HEK293 (cell line): Measurements from ENCODE around the gene AKR7A2.

Experiments
- CTCF ChIA-PET: fragments of 350-600 bp; formaldehyde crosslinking; extraction: SDS; loops from one replicate; lab custom pipeline; 2021; ENCODE audit warnings: antibody characterized with exemption; lab: Yijun Ruan, JAX
- POLR2A ChIA-PET: fragments of 300-600 bp; formaldehyde crosslinking; extraction: SDS; loops from one replicate; lab custom pipeline; 2020; ENCODE audit warnings: antibody characterized with exemption, inconsistent platforms; lab: Yijun Ruan, JAX
- H3K27ac ChIP-seq: fragments of 200-500 bp; sonication (Bioruptor generic); 2 replicates; pipeline ENCODE4 v1.5.1; 2014; ENCODE audit warnings: low read depth, low read length, control low read depth, inconsistent platforms; ENCODE audit errors: extremely low read depth
- H3K36me3 ChIP-seq, 2 experiments: fragments of 200-500 bp in 1 of 2; sonication (Bioruptor generic) in 1 of 2; 1 replicate in 1 of 2; 2 replicates in 1 of 2; pipeline ENCODE4 v1.5.1; 2014 to 2017; ENCODE audit warnings: inconsistent platforms in 2 of 2, low read length in 2 of 2; ENCODE audit not compliant: control insufficient read depth in 2 of 2, insufficient read depth in 1 of 2
- H3K4me1 ChIP-seq: fragments of 200-500 bp; sonication (Bioruptor generic); 2 replicates; pipeline ENCODE4 v1.5.1; 2014; ENCODE audit warnings: mild to moderate bottlenecking, low read length, inconsistent platforms; ENCODE audit not compliant: control insufficient read depth, insufficient read depth
- H3K4me3 ChIP-seq: 2 replicates; pipeline ENCODE4 v1.5.1; 2011; ENCODE audit warnings: low read depth, mild to moderate bottlenecking, control low read depth, low read length, moderate library complexity
- H3K9me3 ChIP-seq: fragments of 200-500 bp; sonication (Bioruptor generic); 2 replicates; pipeline ENCODE4 v1.5.1; 2014; ENCODE audit warnings: low read depth, low read length, inconsistent platforms; ENCODE audit not compliant: control insufficient read depth, insufficient read depth
- GLIS2 ChIP-seq: fragments of 450-650 bp; formaldehyde crosslinking; IDR thresholded peaks from 2 replicates; pipeline ENCODE4 v1.5.1; 2016; ENCODE audit warnings: missing biosample characterization, missing genetic modification characterization
- SALL2 ChIP-seq: fragments of 450-650 bp; formaldehyde crosslinking; IDR thresholded peaks from 2 replicates; pipeline ENCODE4 v1.5.0; 2017; ENCODE audit warnings: missing biosample characterization, mild to moderate bottlenecking, missing genetic modification characterization, borderline replicate concordance
- SP2 ChIP-seq: fragments of 450-650 bp; formaldehyde crosslinking; IDR thresholded peaks from 2 replicates; pipeline ENCODE4 v1.5.1; 2016; ENCODE audit warnings: missing biosample characterization, missing genetic modification characterization
- ZNF175 ChIP-seq: fragments of 450-650 bp; formaldehyde crosslinking; IDR thresholded peaks from 2 replicates; pipeline ENCODE4 v1.5.1; 2016; ENCODE audit warnings: missing biosample characterization, missing genetic modification characterization
- ZNF24 ChIP-seq: fragments of 450-650 bp; formaldehyde crosslinking; IDR thresholded peaks from 2 replicates; pipeline ENCODE4 v1.5.1; 2016; ENCODE audit warnings: missing biosample characterization, missing genetic modification characterization
- ZNF37A ChIP-seq: fragments of 450-650 bp; IDR thresholded peaks from 2 replicates; pipeline ENCODE4 v1.5.1; 2018; ENCODE audit warnings: missing biosample characterization, missing genetic modification characterization
- ZNF518A ChIP-seq: fragments of 450-650 bp; formaldehyde crosslinking; conservative IDR thresholded peaks from 2 replicates; pipeline ENCODE4 v1.5.1; 2016; ENCODE audit warnings: low read depth, missing biosample characterization, missing genetic modification characterization
- ZNF529 ChIP-seq: fragments of 450-650 bp; formaldehyde crosslinking; IDR thresholded peaks from 2 replicates; pipeline ENCODE4 v1.5.1; 2017; ENCODE audit warnings: missing genetic modification characterization, missing biosample characterization; ENCODE audit not compliant: insufficient replicate concordance
- ZNF639 ChIP-seq: fragments of 450-650 bp; formaldehyde crosslinking; IDR thresholded peaks from 2 replicates; pipeline ENCODE4 v1.5.1; 2016; ENCODE audit warnings: missing biosample characterization, missing genetic modification characterization
- ZNF670 ChIP-seq: fragments of 450-650 bp; formaldehyde crosslinking; IDR thresholded peaks from 2 replicates; pipeline ENCODE4 v1.5.1; 2016; ENCODE audit warnings: missing biosample characterization, missing genetic modification characterization, low read depth
- ZNF768 ChIP-seq: fragments of 450-650 bp; formaldehyde crosslinking; IDR thresholded peaks from 2 replicates; pipeline ENCODE4 v1.5.1; 2018; ENCODE audit warnings: missing biosample characterization, mild to moderate bottlenecking, missing genetic modification characterization

AKR7A2 gene

GRCh38 chr1:19255288-19255687, 56.7 kb downstream of the AKR7A2 start:
- H3K36me3 ChIP-seq, result peaks cover 6 to 72% of the 10 kb centered on the region in 2 experiments; a peak in 2 of 3 replicates
- CTCF ChIA-PET, result no interaction called here
- TF ChIP-seq GLIS2 (tag by site-specific recombination) (no peak), SALL2 (tag by site-specific recombination) (no peak), SP2 (tag by site-specific recombination) (no peak)
- POLR2A ChIA-PET, result interaction anchor here (1.0 kb wide), 1 partner anchor 38 kb away, joined by 3 read pairs; no protein-coding TSS in a partner anchor
- no peaks in the 10 kb centered on the region for H3K9me3 ChIP-seq
- no peak overlapping the region for H3K4me3 ChIP-seq
- no peaks in the 10 kb centered on the region for H3K4me1 ChIP-seq
- H3K27ac ChIP-seq, result no peak overlapping the region

GRCh38 chr1:19254416-19254815, 57.5 kb downstream of the AKR7A2 start:
- H3K36me3 ChIP-seq, result peaks cover 5 to 65% of the 10 kb centered on the region in 2 experiments; a peak in 2 of 3 replicates
- CTCF ChIA-PET, result interaction anchor here (0.7 kb wide), 1 partner anchor 408 kb away, joined by 4 read pairs; no protein-coding TSS in a partner anchor

More at GRCh38 chr1:19254416-19254815, 57.5 kb downstream of the AKR7A2 start:
- Histone ChIP-seq H3K4me1 (no peaks in the 10 kb centered on the region), H3K9me3 (no peaks in the 10 kb centered on the region), H3K4me3 (no peak overlapping the region), H3K27ac (no peak overlapping the region)
- POLR2A ChIA-PET, result interaction anchor here (0.7 kb wide), 1 partner anchor 153 kb away, joined by 3 read pairs; no protein-coding TSS in a partner anchor
- TF ChIP-seq ZNF24 (no peak), ZNF670 (tag by site-specific recombination) (no peak), ZNF768 (tag by site-specific recombination) (no peak), ZNF37A (tag by site-specific recombination) (no peak), ZNF639 (tag by site-specific recombination) (no peak), ZNF175 (tag by site-specific recombination) (no peak), ZNF518A (tag by site-specific recombination) (no peak), ZNF529 (tag by site-specific recombination) (no peak)
